ENCODE data around the gene DDC. TPM values are rescaled to one million over a fixed set of nuclear protein-coding genes. Genes with fewer than 3 reads are reported as not detected.
"Not testable (repeated sequence)": the region's sequence is repeated elsewhere in the genome, so short reads cannot be mapped to it uniquely, and the experiment has no call there.

DDC gene
- total and polyA plus RNA-seq, 2 donors = 0.29 to 2.0 TPM

DNA sequence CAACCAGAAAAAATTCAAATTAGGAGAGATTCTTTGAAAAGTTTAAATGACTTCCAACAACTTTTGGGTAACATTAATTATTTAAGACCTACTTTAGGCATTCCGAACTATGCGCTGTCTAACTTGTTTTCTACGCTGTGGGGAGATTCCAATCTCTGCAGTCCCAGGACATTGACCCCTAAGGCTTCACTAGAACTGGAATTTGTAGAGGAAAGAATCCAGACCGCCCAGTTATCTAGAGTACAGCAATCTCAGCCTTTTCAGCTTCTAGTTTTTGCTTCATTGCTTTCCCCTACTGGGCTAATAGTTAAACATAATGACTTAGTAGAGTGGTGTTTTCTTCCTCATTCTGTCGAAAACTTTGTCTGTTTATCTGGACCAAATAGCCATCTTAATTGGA lies 14.9 kb upstream of the DDC start:
- no peak overlapping the region for H3K4me3 ChIP-seq (ENCODE audit: low read depth, low read length)
- no peak overlapping the region for H3K27ac ChIP-seq (ENCODE audit: low read depth)
- DNase-seq (ENCODE audit: extremely low spot score) = no peak
- 85% methylated on average over 5 of the region's 5 CpGs for WGBS
- no peaks in the 10 kb centered on the region for H3K36me3 ChIP-seq (ENCODE audit: insufficient read depth)
- no peaks in the 10 kb centered on the region for H3K4me1 ChIP-seq (ENCODE audit: insufficient read depth)

DNA sequence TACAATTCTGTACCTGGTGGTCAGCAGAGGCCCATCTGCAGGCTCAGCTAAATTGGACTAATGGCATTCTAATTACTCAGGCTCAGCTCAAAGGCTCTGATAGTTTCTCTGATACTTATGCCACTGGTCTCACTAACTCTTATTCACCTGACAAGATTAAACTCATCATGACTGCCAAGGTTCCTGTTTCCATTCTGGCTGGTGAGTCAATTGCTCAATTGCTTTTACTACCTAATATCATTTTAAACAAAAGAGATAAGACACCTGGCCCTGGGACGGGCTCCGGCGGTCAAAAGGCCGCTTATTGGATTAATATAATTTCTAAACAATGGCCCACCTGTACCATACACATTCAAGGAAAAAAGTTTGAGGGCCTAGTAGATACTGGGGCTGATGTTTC lies 12.9 kb upstream of the DDC start:
- H3K27ac ChIP-seq (ENCODE audit: low read depth); H3K36me3 ChIP-seq (ENCODE audit: insufficient read depth); DNase-seq (ENCODE audit: extremely low spot score); H3K4me3 ChIP-seq (ENCODE audit: low read depth, low read length); H3K4me1 ChIP-seq (ENCODE audit: insufficient read depth): not testable (repeated sequence)
- 67% methylated on average over 4 of the region's 4 CpGs for WGBS

DNA sequence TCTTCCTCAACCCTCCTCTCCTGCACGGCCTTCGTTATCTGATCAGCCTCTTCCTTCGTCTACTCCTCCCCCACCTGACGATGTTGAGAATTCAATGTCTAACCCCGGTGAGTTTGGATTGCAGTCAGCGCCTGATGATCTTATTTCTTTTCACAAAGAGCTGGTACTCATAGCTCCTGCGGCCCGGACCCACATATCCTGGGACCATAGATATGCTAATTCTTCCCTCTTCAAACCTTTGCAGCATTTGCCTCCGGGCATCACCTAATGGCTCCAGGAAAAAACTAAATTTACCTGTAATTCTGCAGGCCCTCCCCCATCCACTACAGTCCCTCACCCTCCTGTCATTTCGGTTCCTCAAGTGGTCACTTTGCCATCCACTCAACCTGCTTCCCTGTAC lies 12.4 kb upstream of the DDC start:
- H3K4me1 ChIP-seq (ENCODE audit: insufficient read depth) = no peaks in the 10 kb centered on the region
- 89% methylated on average over 10 of the region's 10 CpGs for WGBS
- no peak overlapping the region for H3K27ac ChIP-seq (ENCODE audit: low read depth)
- H3K4me3 ChIP-seq (ENCODE audit: low read depth, low read length) = no peak overlapping the region
- DNase-seq (ENCODE audit: extremely low spot score) = no peak
- no peaks in the 10 kb centered on the region for H3K36me3 ChIP-seq (ENCODE audit: insufficient read depth)

DNA sequence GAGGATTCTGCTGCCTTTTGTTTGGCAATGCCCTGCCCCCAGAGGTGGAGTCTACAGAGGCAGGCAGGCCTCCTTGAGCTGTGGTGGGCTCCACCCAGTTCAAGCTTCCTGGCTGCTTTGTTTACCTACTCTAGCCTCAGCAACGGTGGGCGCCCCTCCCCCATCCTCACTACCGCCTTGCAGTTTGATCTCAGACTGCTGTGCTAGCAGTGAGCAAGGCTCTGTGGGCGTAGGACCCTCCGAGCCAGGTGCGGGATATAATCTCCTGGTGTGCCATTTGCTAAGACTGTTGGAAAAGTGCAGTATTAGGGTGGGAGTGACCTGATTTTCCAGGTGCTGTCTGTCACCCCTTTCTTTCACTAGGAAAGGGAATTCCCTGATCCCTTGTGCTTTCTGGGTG lies 11.2 kb upstream of the DDC start:
- not testable (repeated sequence) for H3K4me1 ChIP-seq (ENCODE audit: insufficient read depth); H3K4me3 ChIP-seq (ENCODE audit: low read depth, low read length); H3K36me3 ChIP-seq (ENCODE audit: insufficient read depth); H3K27ac ChIP-seq (ENCODE audit: low read depth); DNase-seq (ENCODE audit: extremely low spot score)
- 76% methylated on average over 6 of the region's 6 CpGs for WGBS

DNA sequence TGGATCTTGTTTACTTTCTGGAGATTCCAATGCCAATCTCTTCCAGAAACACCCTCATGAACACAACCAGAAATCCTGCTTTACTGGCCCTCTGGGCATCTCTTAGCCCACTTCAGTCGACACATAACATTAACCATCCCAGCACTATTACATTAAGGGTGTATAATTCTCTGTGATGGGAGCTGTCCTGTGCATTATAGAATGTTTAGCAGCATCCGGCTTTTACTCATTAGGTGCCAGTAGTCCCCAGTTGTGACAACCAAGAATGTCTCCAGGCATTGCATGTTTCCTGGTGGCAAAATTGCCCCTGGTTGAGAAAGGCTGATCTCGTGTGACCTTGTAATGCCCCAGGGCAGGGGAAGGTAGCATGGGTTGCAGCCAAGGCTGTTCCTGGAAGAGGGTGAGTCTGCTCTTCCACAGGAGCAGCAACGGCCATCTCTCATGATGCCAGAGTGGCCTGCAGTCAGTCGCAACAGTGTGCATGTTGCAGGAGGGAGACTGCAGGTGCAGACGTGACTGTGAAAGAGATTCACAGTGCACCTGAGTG lies 2.6 kb upstream of the DDC start:
- no peak overlapping the region for H3K27ac ChIP-seq (ENCODE audit: low read depth)
- no peaks in the 10 kb centered on the region for H3K36me3 ChIP-seq (ENCODE audit: insufficient read depth)
- no peak overlapping the region for H3K4me3 ChIP-seq (ENCODE audit: low read depth, low read length)
- WGBS = 74% methylated on average over 6 of the region's 6 CpGs
- no peaks in the 10 kb centered on the region for H3K4me1 ChIP-seq (ENCODE audit: insufficient read depth)
- no peak for DNase-seq (ENCODE audit: extremely low spot score)

DNA sequence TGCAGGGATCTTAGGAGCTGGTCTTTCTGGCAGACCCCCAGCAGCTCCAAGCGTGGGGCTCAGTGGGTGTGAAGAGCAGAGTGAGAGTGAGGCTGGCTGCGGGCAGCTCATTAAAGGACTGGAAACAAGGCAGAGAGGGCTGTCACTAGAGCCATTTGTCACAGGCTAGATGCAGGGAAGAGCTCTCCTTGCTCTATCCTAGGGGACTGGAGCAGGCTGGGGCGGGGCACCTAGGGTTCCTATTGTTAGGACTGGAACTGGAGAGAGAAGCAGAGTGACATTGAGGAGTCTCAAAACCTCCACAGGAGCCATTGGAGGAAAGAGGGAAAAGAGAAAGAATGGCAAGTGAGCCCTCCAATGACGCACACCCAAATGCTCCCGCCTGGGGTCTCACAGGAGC lies 772 bp upstream of the DDC start:
- H3K36me3 ChIP-seq (ENCODE audit: insufficient read depth) = no peaks in the 10 kb centered on the region
- no peak overlapping the region for H3K4me3 ChIP-seq (ENCODE audit: low read depth, low read length)
- no peak for DNase-seq (ENCODE audit: extremely low spot score)
- H3K27ac ChIP-seq (ENCODE audit: low read depth) = no peak overlapping the region
- no peaks in the 10 kb centered on the region for H3K4me1 ChIP-seq (ENCODE audit: insufficient read depth)
- WGBS = 64% methylated on average over 5 of the region's 5 CpGs

DNA sequence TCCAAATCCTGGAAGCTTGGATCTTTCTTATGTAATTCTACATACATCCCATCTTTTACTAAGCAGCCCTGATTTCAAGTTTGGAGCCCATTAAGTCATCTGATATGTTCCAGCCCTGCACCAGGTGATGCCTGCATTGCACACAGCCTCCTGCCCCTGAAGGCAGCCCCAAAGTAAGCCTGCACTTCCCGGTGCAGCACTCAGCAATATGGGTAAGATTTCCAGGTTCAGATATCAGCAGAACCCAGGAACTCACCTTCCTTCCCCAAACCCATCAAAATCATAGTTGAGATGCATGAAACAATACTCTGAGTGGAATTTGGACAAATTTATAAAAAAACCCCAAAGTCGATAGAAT lies 333 bp upstream of the DDC start:
- Histone ChIP-seq H3K36me3 (ENCODE audit: insufficient read depth) (no peaks in the 10 kb centered on the region), H3K4me1 (ENCODE audit: insufficient read depth) (no peaks in the 10 kb centered on the region), H3K27ac (ENCODE audit: low read depth) (no peak overlapping the region), H3K4me3 (ENCODE audit: low read depth, low read length) (no peak overlapping the region)
- no peak for DNase-seq (ENCODE audit: extremely low spot score)
- 59% methylated on average over 2 of the region's 2 CpGs for WGBS

DNA sequence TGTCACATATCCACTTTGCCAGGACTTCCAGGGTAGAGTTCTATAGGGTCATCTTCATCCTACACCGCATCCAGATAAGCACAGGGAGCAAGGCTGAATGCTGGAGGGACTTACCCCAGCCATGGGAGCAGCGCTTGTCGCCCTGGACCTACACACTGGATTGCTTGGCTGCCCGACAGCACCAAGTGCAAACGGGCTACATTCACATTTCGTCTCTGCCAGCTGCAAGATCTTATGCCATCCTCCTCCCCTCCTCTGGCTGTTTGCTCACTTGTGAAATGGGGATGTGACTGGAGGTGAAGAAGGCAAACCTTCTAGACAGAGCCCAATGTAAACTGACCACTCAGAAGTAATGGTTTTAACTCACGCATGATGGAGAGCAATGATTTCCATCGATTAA lies 1.0 kb downstream of the DDC start:
- Histone ChIP-seq H3K4me1 (ENCODE audit: insufficient read depth) (no peaks in the 10 kb centered on the region), H3K27ac (ENCODE audit: low read depth) (no peak overlapping the region), H3K36me3 (ENCODE audit: insufficient read depth) (no peaks in the 10 kb centered on the region), H3K4me3 (ENCODE audit: low read depth, low read length) (no peak overlapping the region)
- WGBS = 84% methylated on average over 8 of the region's 8 CpGs
- no peak for DNase-seq (ENCODE audit: extremely low spot score)

DNA sequence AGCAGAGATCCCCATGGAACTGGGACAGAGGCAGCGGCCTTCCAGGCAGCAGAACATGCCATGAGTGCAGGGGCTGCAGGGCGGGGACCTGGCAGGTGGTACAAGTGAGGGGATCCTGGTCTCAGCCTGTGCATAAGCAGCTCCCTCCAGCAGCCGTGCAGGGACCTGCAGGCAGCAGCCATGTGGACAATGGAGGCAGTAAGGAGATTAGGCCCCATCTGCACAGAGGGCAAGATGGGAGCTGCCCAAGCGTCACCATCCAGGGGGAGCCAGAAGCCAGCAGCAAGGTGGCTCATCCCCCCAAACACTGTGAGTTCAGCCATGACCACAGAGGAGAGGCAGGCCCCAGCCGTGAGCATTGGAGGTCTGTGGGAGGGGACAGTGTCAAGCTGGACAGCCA lies 3.1 kb downstream of the DDC start:
- no peaks in the 10 kb centered on the region for H3K4me1 ChIP-seq (ENCODE audit: insufficient read depth)
- WGBS = 78% methylated on average over 5 of the region's 5 CpGs
- H3K36me3 ChIP-seq (ENCODE audit: insufficient read depth) = no peaks in the 10 kb centered on the region
- H3K4me3 ChIP-seq (ENCODE audit: low read depth, low read length) = no peak overlapping the region
- no peak for DNase-seq (ENCODE audit: extremely low spot score)
- H3K27ac ChIP-seq (ENCODE audit: low read depth) = no peak overlapping the region

DNA sequence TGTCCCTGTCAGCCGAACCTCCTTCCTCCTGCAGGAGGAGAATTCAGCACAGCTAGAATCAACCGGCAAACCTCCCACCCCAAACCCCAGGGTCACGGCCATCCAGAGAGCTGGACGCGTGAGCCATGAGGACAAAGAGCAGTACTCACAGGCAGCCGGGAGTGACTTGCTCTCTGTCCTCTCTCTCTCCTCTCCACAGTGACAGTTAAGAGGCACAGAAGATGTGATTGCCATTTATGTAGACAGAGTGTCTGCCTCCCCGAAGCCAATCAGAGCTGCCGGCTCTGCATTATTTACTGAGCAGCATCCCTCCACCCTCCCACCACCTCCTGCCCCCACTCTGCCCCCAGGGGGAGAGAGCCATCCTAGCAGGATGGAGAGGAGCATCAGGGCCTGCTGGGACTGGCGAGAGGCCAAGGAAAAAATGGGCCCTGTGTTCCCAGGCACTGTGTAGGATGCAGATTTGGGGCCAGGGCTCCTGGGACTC lies 4.3 kb downstream of the DDC start:
- no peaks in the 10 kb centered on the region for H3K36me3 ChIP-seq (ENCODE audit: insufficient read depth)
- H3K27ac ChIP-seq (ENCODE audit: low read depth) = no peak overlapping the region
- 36% methylated on average over 9 of the region's 9 CpGs for WGBS
- H3K4me3 ChIP-seq (ENCODE audit: low read depth, low read length) = no peak overlapping the region
- no peaks in the 10 kb centered on the region for H3K4me1 ChIP-seq (ENCODE audit: insufficient read depth)
- no peak for DNase-seq (ENCODE audit: extremely low spot score)

DNA sequence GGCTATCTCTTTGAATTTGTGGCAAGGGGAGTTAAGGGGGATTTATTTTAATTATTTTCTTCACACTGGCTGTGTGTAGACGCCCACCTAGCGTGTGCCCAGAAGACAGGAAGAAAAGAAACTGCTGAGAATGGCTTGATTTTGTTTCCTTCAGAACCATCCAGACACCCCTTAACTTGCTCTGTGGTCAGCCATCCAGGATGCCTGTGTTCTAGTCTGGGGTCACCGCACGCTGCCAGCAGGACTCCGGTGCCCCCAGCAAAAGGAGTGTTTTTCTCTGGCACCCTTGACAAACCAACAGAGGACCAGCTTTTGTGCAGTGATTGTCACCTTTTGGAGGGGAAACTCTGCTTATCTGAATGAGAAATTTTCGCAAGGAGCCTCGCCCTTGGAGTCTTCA lies 5.3 kb downstream of the DDC start:
- DNase-seq (ENCODE audit: extremely low spot score) = no peak
- Histone ChIP-seq H3K4me3 (ENCODE audit: low read depth, low read length) (no peak overlapping the region), H3K4me1 (ENCODE audit: insufficient read depth) (no peaks in the 10 kb centered on the region), H3K36me3 (ENCODE audit: insufficient read depth) (no peaks in the 10 kb centered on the region), H3K27ac (ENCODE audit: low read depth) (no peak overlapping the region)
- 92% methylated on average over 7 of the region's 7 CpGs for WGBS

DNA sequence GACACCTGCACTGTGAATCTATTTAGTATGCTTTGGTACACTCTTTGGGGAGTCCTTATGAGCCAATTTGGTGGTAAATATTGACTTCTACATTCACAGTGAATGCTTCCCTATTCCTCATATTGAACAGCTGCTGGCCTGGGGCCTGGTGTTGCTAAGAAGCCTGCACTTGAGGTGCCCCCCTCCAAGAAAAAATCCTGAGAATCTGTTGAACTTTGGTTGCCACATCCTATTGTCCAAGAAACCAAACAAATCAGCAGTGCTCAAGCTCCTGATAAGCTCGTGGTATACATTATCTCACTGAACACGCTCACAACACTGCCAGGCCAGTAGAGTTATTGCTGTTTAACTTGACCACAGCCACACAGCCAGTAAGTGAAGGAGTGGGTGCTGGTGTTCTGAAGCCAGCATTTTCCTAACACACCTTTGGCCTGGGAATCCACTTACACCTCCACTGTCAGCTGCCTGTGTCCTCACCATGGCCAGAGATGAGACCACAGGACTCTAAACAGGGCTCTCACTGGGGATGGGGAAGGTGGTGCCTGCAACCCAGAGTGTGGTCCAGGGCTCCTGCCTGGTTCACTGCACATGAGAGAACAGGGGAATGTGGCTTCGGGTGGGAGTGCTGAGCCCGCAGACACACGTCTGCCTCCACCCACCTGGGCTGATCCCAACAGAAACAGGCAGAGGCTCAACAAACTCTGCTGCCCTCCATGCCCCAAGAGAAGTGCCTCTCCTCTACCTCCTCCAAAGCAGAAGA lies 6.7 kb downstream of the DDC start:
- Histone ChIP-seq H3K4me3 (ENCODE audit: low read depth, low read length) (no peak overlapping the region), H3K27ac (ENCODE audit: low read depth) (no peak overlapping the region), H3K36me3 (ENCODE audit: insufficient read depth) (no peaks in the 10 kb centered on the region), H3K4me1 (ENCODE audit: insufficient read depth) (no peaks in the 10 kb centered on the region)
- DNase-seq (ENCODE audit: extremely low spot score) = no peak
- WGBS = 68% methylated on average over 5 of the region's 5 CpGs

DNA sequence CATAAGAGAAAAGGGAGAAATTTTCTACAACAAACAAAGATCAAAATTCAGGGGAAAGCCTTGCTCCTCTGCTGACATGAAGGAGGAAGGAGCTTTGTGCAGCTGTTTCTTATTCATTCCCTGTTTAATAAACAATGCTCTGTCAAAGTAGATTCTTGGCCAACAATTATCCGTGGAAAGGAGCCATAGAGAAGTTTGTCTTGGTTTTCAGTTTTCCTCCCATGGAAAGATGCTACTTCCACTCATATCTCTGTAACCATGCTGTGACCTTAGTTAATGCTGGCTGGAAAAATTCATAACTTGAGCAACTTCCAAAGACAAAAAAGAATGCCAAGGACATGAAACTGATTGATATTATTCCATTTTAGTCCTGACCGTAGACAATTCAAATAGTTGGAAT lies 8.1 kb downstream of the DDC start:
- WGBS = 29% methylated on average over 2 of the region's 2 CpGs
- Histone ChIP-seq H3K36me3 (ENCODE audit: insufficient read depth) (no peaks in the 10 kb centered on the region), H3K4me3 (ENCODE audit: low read depth, low read length) (no peak overlapping the region), H3K27ac (ENCODE audit: low read depth) (no peak overlapping the region), H3K4me1 (ENCODE audit: insufficient read depth) (no peaks in the 10 kb centered on the region)
- DNase-seq (ENCODE audit: extremely low spot score) = no peak

DNA sequence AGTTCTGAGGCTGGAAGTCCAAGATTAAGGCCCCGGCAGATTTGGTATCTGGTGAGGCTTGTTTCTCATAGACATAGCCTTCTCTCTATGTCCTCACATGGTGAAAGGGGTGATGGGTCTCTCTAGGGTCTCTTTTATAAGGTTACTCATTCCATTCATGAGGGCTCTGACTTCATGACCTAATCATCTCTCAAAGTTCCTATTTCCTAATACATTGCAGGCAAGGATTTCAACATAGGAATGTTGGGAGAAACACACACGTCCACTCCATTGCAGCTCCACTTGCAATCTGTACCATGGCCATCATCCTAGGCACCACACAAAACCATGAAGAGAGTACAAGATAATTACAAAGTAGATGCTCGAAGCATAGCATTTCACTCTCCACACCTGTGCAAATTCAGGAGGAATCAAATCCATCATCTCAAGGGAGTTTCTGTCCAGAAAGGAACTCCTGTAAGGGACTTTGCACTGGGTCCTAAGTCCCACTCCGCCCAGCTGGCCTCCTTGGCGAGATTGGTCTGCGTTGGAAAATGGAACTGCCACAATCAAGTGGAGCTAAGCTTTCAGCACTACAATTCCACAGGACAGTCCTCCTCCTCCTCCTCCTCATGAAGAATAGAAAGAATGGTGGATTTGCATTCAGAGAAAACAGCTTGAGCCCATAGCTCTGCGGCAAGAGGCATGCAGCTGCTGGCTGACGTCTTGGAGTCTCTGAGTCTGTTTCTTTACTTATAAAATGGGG lies 8.8 kb downstream of the DDC start:
- 53% methylated on average over 8 of the region's 8 CpGs for WGBS
- Histone ChIP-seq H3K4me3 (ENCODE audit: low read depth, low read length) (no peak overlapping the region), H3K27ac (ENCODE audit: low read depth) (no peak overlapping the region), H3K36me3 (ENCODE audit: insufficient read depth) (no peaks in the 10 kb centered on the region), H3K4me1 (ENCODE audit: insufficient read depth) (no peaks in the 10 kb centered on the region)
- DNase-seq (ENCODE audit: extremely low spot score) = no peak

All from urinary bladder (tissue), 4 donors.